NCI-H2196 treated with DMSO at 0.1 percent for 48 hours (cell line): ENCODE results near the gene CPTP.

Source experiments
- DNase-seq: peaks from one replicate; lab custom pipeline; 2025; ENCODE audit not compliant: unreplicated experiment; lab: John Stamatoyannopoulos, UW

CPTP gene

GRCh38 chr1:1347026-1347595 lies 22.5 kb downstream of the CPTP start:
- no peak for DNase-seq

- no peak for DNase-seq
Observed at GRCh38 chr1:1347663-1348419, 23.2 kb downstream of the CPTP start.

GRCh38 chr1:1348420-1349255 lies 24.0 kb downstream of the CPTP start:
- no peak for DNase-seq

GRCh38 chr1:1349256-1350012 lies 24.8 kb downstream of the CPTP start, which contains the start of gene DVL1:
TSS of gene DVL1 (minus strand) at chr1:1349418. CDS start at chr1:1349065, 353 bp downstream.
- DNase-seq: peak; percentile 28

- DNase-seq: no peak
Observed at GRCh38 chr1:1351511-1352427, 27.2 kb downstream of the CPTP start.

- DNase-seq: no peak
Observed at GRCh38 chr1:1352786-1353388, 28.3 kb downstream of the CPTP start.

- DNase-seq: no peak
Observed at GRCh38 chr1:1353389-1354151, 29.0 kb downstream of the CPTP start.

- DNase-seq: no peak
Observed at GRCh38 chr1:1354271-1355247, 30.0 kb downstream of the CPTP start.

GRCh38 chr1:1355416-1355815 lies 30.8 kb downstream of the CPTP start:
- DNase-seq: peak; percentile 56

GRCh38 chr1:1356166-1356795 lies 31.7 kb downstream of the CPTP start:
- no peak for DNase-seq

- DNase-seq: no peak
Observed at GRCh38 chr1:1356796-1357401, 32.3 kb downstream of the CPTP start.

- DNase-seq: no peak
Observed at GRCh38 chr1:1357871-1358432, 33.4 kb downstream of the CPTP start.

- no peak for DNase-seq
Observed at GRCh38 chr1:1358433-1359271, 34.0 kb downstream of the CPTP start, which contains the start of gene MXRA8. TSS of gene MXRA8 (minus strand) at chr1:1358555. CDS start at chr1:1358504, 51 bp downstream.

- DNase-seq: no peak
Observed at GRCh38 chr1:1359308-1359663, 34.7 kb downstream of the CPTP start.

- no peak for DNase-seq
Observed at GRCh38 chr1:1359664-1360468, 35.3 kb downstream of the CPTP start.
